Cardiac septum (tissue), 1 donor: Measurements from ENCODE around the gene TMEM52. TPM values are rescaled to one million over a fixed set of nuclear protein-coding genes. Genes with fewer than 3 reads are reported as not detected.

Experiments used
- DNase-seq: peaks from one replicate; pipeline ENCODE4 v3.0.0-alpha.2; 2020; ENCODE audit warnings: low spot score
- intact Hi-C: fragments of 100-400 bp; cut with DNase I; formaldehyde crosslinking; loops from one replicate; pipeline ENCODE4 v1.14.0; 2022
- long read RNA-seq: library from polyadenylated mRNA; unstranded; transcript quantifications from one replicate; pipeline ENCODE4 v2.0.0, GENCODE V29; 2021
- total RNA-seq: library from RNA; stranded (reverse); fragmentation: NEBNext Ultra II Directional; extraction: Animal tissue kit (Norgen Biotek cat#: 25700); gene quantifications from one replicate; pipeline ENCODE4 v1.2.1, GENCODE V29; 2021
- donor health status: DM: no; HTN: no; CAD: no.

TMEM52 gene
- total RNA-seq: 0.70 TPM
- long read RNA-seq: 0 reads

- intact Hi-C loops: no loop called here
- no peak for DNase-seq
These were observed at the start of gene TMEM52 for GRCh38 chr1:1918901-1919303. Gene TMEM52, minus strand, starts transcription at chr1:1919279. Its CDS starts 14 bp downstream, at chr1:1919265.

- no peak for DNase-seq
- intact Hi-C loops: no loop called here
These were observed 48.8 kb upstream of the TMEM52 start for GRCh38 chr1:1967879-1968278.

- intact Hi-C loops: no loop called here
- no peak for DNase-seq
These were observed 48.1 kb upstream of the TMEM52 start for GRCh38 chr1:1967151-1967550.

- intact Hi-C loops: no loop called here
- DNase-seq: no peak
These were observed 47.1 kb upstream of the TMEM52 start for GRCh38 chr1:1966071-1966740.

GRCh38 chr1:1965546-1965945 lies 46.5 kb upstream of the TMEM52 start:
- DNase-seq: no peak
- intact Hi-C loops: no loop called here

GRCh38 chr1:1964811-1965210 lies 45.7 kb upstream of the TMEM52 start:
- intact Hi-C loops: loop anchor here (5.0 kb wide), 1 partner anchor 52 kb away; the partner anchor contains the start of gene GABRD
- no peak for DNase-seq

- intact Hi-C loops: loop anchor here (5.0 kb wide), 1 partner anchor 54 kb away; the partner anchor contains the start of gene GABRD
- no peak for DNase-seq
These were observed 44.5 kb upstream of the TMEM52 start for GRCh38 chr1:1963570-1963969.

- intact Hi-C loops: loop anchor here (5.0 kb wide), 1 partner anchor 55 kb away; the partner anchor contains the start of gene GABRD
- DNase-seq: no peak
These were observed 43.7 kb upstream of the TMEM52 start for GRCh38 chr1:1962752-1963151.

- DNase-seq: no peak
- intact Hi-C loops: loop anchor here (1.0 to 5.0 kb wide), 2 partner anchors 57 to 85 kb away; partner anchors contain the start of gene GABRD
These were observed 41.6 kb upstream of the TMEM52 start for GRCh38 chr1:1960480-1961196.

- DNase-seq: peak; percentile 88
- intact Hi-C loops: loop anchor here (1.0 to 5.0 kb wide), 2 partner anchors 57 to 85 kb away; partner anchors contain the start of gene GABRD
These were observed 40.9 kb upstream of the TMEM52 start for GRCh38 chr1:1959840-1960479.

GRCh38 chr1:1959459-1959839 lies 40.4 kb upstream of the TMEM52 start:
- intact Hi-C loops: no loop called here
- no peak for DNase-seq

GRCh38 chr1:1958071-1958541 lies 39.0 kb upstream of the TMEM52 start:
- DNase-seq: no peak
- intact Hi-C loops: no loop called here

- intact Hi-C loops: no loop called here
- no peak for DNase-seq
These were observed 38.5 kb upstream of the TMEM52 start for GRCh38 chr1:1957533-1957961.

GRCh38 chr1:1956586-1957532 lies 37.8 kb upstream of the TMEM52 start:
- DNase-seq: no peak
- intact Hi-C loops: no loop called here

GRCh38 chr1:1956101-1956500 lies 37.0 kb upstream of the TMEM52 start:
- intact Hi-C loops: no loop called here

GRCh38 chr1:1955621-1956094 lies 36.6 kb upstream of the TMEM52 start:
- DNase-seq: no peak
- intact Hi-C loops: no loop called here

More at GRCh38 chr1:1956101-1956500, 37.0 kb upstream of the TMEM52 start:
- no peak for DNase-seq

- intact Hi-C loops: no loop called here
- no peak for DNase-seq
These were observed 35.9 kb upstream of the TMEM52 start for GRCh38 chr1:1954831-1955441.

- DNase-seq: no peak
- intact Hi-C loops: no loop called here
These were observed 34.9 kb upstream of the TMEM52 start for GRCh38 chr1:1954015-1954414.

GRCh38 chr1:1950940-1951339 lies 31.9 kb upstream of the TMEM52 start:
- DNase-seq: no peak
- intact Hi-C loops: no loop called here
